ENCODE measurements around the gene EIF5A2. TPM values are rescaled to one million over a fixed set of nuclear protein-coding genes. Genes with fewer than 3 reads are reported as not detected.

EIF5A2 gene
- total and polyA plus RNA-seq, 10 of the 15 experiments (the other 5 are each of a cell fraction or from before 2014, with no cell fraction given) = 0.76 to 3.0 (median 2.2) TPM

DNA sequence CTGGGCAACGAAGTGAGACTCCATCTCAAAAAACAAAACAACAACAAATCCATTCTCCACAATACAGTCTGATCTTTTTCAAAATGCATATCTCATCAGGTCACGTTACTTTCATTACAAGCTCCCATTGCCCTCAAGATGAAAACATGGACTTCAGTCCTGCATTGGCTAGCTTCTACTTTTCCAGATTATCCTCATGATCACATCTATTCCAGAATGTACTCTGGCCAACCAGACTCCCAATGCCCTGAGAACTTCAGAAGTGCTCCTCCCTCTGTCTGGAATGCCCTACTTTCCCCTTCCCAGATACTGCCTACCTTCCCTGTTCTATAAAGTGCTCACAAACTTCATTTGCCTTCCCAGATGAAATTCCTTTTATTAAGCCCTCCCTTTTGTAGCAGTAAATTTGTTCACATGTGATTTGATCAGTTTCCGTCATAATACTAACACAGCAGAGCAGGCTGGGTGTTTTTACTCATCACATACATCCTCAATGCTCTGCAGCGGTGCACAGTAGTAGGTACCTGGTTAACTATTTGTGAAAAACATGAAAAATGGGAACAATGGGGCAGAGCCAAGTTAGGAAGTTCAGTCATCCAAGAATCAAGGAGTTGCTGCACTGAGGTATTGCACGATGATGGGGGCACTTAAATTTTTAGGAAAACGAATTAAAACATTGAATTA is 43.8 kb downstream of the EIF5A2 start:
- no peak for DNase-seq (ENCODE audit: low read depth, low spot score)
- BruUV-seq (replicated peaks) = no TSS peak
- RAD21 ChIA-PET (ENCODE audit: unreplicated experiment) = no interaction called here
- SMC1A ChIA-PET (ENCODE audit: uncharacterized antibody, unreplicated experiment) = interaction anchor here (1.6 kb wide), 1 partner anchor 12 kb away, joined by 4 read pairs; no protein-coding TSS in a partner anchor
- H3K27ac ChIP-seq (ENCODE audit: control insufficient read depth, insufficient read depth) = no peak overlapping the region
- no peaks in the 10 kb centered on the region; the same call in 1 of the 2 replicates for H4K20me1 ChIP-seq (ENCODE audit: control insufficient read depth, insufficient read depth)
- H3K79me2 ChIP-seq (ENCODE audit: control insufficient read depth, insufficient read depth, low read length) = peaks cover 25% of the 10 kb centered on the region
- in situ Hi-C loops (cut with MboI) (no loop called here), intact Hi-C loops (cut with micrococcal nuclease; ENCODE audit: unreplicated experiment) (loop anchor here (5.0 kb wide), 1 partner anchor 1092 kb away; the partner anchor contains the start of gene MYNN)
- no peak for FAIRE-seq
- no peak overlapping the region for H2AFZ ChIP-seq (ENCODE audit: control insufficient read depth, low read depth, low read length)
- H3K4me3 ChIP-seq = no peak overlapping the region
- 0 out of 2 replicates have a peak, but pooled peaks have one; percentile 24 for TF ChIP-seq PML (IDR thresholded peaks at IDR 0.05; ENCODE audit: low read length)
- no peak for TF ChIP-seq WRNIP1 (IDR thresholded peaks at IDR 0.05; ENCODE audit: borderline replicate concordance, low read depth, low read length)
- no peaks in the 10 kb centered on the region for H3K27me3 ChIP-seq (replicated peaks in 1 of 2; ENCODE audit: control insufficient read depth in 2 of 2, insufficient read depth in 2 of 2, low read length in 1 of 2)
- ATAC-seq = no peak
- H3K4me2 ChIP-seq (ENCODE audit: control insufficient read depth, insufficient read depth) = no peak overlapping the region
- no peak overlapping the region for H3K9ac ChIP-seq (ENCODE audit: control insufficient read depth, insufficient read depth, low read length)
- POLR2A ChIA-PET = no interaction called here
- no peaks in the 10 kb centered on the region; the same call in 1 of the 2 replicates for H3K4me1 ChIP-seq (ENCODE audit: control insufficient read depth, insufficient read depth, low read length)
- H3K9me3 ChIP-seq (replicated peaks; ENCODE audit: control insufficient read depth, insufficient read depth, low read length) = no peaks in the 10 kb centered on the region
- peaks cover 0 to 18% of the 10 kb centered on the region in 2 experiments; a peak in 2 of 4 replicates for H3K36me3 ChIP-seq (ENCODE audit: control insufficient read depth in 2 of 2, insufficient read depth in 2 of 2, low read length in 1 of 2)
- CTCF ChIA-PET = no interaction called here
- 60% methylated on average over 6 of the region's 6 CpGs for WGBS (ENCODE audit: insufficient coverage, insufficient replicate concordance, low lambda C conversion rate, missing lambda C conversion rate)

DNA sequence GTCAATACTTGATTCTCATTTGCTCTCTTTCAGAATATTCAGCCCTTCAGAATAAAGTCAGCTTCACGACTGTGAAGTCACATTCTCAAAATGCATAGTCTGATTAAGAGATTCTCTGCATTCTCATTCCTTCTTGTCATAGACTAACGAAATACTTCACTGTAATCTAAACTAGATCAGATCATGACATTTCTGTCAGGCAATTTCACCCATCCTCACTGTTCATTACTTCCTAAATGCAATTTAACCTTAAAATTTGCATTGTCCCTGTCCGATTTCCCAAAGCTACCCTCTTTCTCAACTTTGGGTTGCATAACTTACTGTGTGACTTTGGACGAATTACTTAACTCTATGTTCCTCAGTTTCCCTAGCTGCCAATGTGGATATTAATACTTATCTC is 44.6 kb downstream of the EIF5A2 start:
- H3K79me2 ChIP-seq (ENCODE audit: control insufficient read depth, insufficient read depth, low read length) = peaks cover 16% of the 10 kb centered on the region
- no peak overlapping the region for H3K4me2 ChIP-seq (ENCODE audit: control insufficient read depth, insufficient read depth)
- BruUV-seq (replicated peaks) = no TSS peak
- H3K27me3 ChIP-seq (replicated peaks in 1 of 2; ENCODE audit: control insufficient read depth in 2 of 2, insufficient read depth in 2 of 2, low read length in 1 of 2) = no peaks in the 10 kb centered on the region
- in situ Hi-C loops (cut with MboI) = no loop called here
- H3K4me3 ChIP-seq = no peak overlapping the region
- peaks cover 0 to 18% of the 10 kb centered on the region in 2 experiments; a peak in 2 of 4 replicates for H3K36me3 ChIP-seq (ENCODE audit: control insufficient read depth in 2 of 2, insufficient read depth in 2 of 2, low read length in 1 of 2)
- no peaks in the 10 kb centered on the region; the same call in 1 of the 2 replicates for H3K4me1 ChIP-seq (ENCODE audit: control insufficient read depth, insufficient read depth, low read length)
- intact Hi-C loops (cut with micrococcal nuclease; ENCODE audit: unreplicated experiment) = no loop called here
- 81% methylated on average over 4 of the region's 4 CpGs for WGBS (ENCODE audit: insufficient coverage, insufficient replicate concordance, low lambda C conversion rate, missing lambda C conversion rate)
- H3K27ac ChIP-seq (ENCODE audit: control insufficient read depth, insufficient read depth) = no peak overlapping the region
- CTCF ChIA-PET = no interaction called here
- FAIRE-seq = no peak
- H2AFZ ChIP-seq (ENCODE audit: control insufficient read depth, low read depth, low read length) = no peak overlapping the region
- no peak for ATAC-seq
- no peak for DNase-seq (ENCODE audit: low read depth, low spot score)
- H3K9ac ChIP-seq (ENCODE audit: control insufficient read depth, insufficient read depth, low read length) = no peak overlapping the region
- no peaks in the 10 kb centered on the region for H3K9me3 ChIP-seq (replicated peaks; ENCODE audit: control insufficient read depth, insufficient read depth, low read length)
- no peaks in the 10 kb centered on the region; the same call in 1 of the 2 replicates for H4K20me1 ChIP-seq (ENCODE audit: control insufficient read depth, insufficient read depth)
- SMC1A ChIA-PET (ENCODE audit: uncharacterized antibody, unreplicated experiment) = no interaction called here
- RAD21 ChIA-PET (ENCODE audit: unreplicated experiment) = no interaction called here
- POLR2A ChIA-PET = no interaction called here
- no peak for TF ChIP-seq WRNIP1 (IDR thresholded peaks at IDR 0.05; ENCODE audit: borderline replicate concordance, low read depth, low read length)
- TF ChIP-seq, protein P1, sequence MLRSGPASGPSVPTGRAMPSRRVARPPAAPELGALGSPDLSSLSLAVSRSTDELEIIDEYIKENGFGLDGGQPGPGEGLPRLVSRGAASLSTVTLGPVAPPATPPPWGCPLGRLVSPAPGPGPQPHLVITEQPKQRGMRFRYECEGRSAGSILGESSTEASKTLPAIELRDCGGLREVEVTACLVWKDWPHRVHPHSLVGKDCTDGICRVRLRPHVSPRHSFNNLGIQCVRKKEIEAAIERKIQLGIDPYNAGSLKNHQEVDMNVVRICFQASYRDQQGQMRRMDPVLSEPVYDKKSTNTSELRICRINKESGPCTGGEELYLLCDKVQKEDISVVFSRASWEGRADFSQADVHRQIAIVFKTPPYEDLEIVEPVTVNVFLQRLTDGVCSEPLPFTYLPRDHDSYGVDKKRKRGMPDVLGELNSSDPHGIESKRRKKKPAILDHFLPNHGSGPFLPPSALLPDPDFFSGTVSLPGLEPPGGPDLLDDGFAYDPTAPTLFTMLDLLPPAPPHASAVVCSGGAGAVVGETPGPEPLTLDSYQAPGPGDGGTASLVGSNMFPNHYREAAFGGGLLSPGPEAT (IDR thresholded peaks at IDR 0.05; ENCODE audit: low read depth) = no peak
- no peak for TF ChIP-seq ZNF622 (IDR thresholded peaks at IDR 0.05)
- TF ChIP-seq, protein P2, sequence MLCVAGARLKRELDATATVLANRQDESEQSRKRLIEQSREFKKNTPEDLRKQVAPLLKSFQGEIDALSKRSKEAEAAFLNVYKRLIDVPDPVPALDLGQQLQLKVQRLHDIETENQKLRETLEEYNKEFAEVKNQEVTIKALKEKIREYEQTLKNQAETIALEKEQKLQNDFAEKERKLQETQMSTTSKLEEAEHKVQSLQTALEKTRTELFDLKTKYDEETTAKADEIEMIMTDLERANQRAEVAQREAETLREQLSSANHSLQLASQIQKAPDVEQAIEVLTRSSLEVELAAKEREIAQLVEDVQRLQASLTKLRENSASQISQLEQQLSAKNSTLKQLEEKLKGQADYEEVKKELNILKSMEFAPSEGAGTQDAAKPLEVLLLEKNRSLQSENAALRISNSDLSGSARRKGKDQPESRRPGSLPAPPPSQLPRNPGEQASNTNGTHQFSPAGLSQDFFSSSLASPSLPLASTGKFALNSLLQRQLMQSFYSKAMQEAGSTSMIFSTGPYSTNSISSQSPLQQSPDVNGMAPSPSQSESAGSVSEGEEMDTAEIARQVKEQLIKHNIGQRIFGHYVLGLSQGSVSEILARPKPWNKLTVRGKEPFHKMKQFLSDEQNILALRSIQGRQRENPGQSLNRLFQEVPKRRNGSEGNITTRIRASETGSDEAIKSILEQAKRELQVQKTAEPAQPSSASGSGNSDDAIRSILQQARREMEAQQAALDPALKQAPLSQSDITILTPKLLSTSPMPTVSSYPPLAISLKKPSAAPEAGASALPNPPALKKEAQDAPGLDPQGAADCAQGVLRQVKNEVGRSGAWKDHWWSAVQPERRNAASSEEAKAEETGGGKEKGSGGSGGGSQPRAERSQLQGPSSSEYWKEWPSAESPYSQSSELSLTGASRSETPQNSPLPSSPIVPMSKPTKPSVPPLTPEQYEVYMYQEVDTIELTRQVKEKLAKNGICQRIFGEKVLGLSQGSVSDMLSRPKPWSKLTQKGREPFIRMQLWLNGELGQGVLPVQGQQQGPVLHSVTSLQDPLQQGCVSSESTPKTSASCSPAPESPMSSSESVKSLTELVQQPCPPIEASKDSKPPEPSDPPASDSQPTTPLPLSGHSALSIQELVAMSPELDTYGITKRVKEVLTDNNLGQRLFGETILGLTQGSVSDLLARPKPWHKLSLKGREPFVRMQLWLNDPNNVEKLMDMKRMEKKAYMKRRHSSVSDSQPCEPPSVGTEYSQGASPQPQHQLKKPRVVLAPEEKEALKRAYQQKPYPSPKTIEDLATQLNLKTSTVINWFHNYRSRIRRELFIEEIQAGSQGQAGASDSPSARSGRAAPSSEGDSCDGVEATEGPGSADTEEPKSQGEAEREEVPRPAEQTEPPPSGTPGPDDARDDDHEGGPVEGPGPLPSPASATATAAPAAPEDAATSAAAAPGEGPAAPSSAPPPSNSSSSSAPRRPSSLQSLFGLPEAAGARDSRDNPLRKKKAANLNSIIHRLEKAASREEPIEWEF (IDR thresholded peaks at IDR 0.05; ENCODE audit: insufficient replicate concordance, low read depth, low read length) = no peak
- TF ChIP-seq LARP7 (IDR thresholded peaks at IDR 0.05) = no peak
- TF ChIP-seq IRF4 (IDR thresholded peaks at IDR 0.05; ENCODE audit: low read depth, low read length) = no peak
- no peak for TF ChIP-seq SRF (IDR thresholded peaks at IDR 0.05; ENCODE audit: low read depth in 2 of 2, low read length in 2 of 2)
- no peak for TF ChIP-seq TARDBP (IDR thresholded peaks at IDR 0.05; ENCODE audit: borderline replicate concordance)
- no peak for TF ChIP-seq GATAD2B (conservative IDR thresholded peaks at IDR 0.05; ENCODE audit: low read depth)
- no peak for TF ChIP-seq STAT1 (conservative IDR thresholded peaks at IDR 0.05)
